AG04450 (cell line): ENCODE data around the gene OOSP4B. TPM values are rescaled to one million over a fixed set of nuclear protein-coding genes. Genes with fewer than 3 reads are reported as not detected.

Source experiments
- CTCF ChIA-PET: fragments of 300-600, 350-600 bp; formaldehyde crosslinking; extraction: SDS; loops from one replicate; lab custom pipeline; 2022; ENCODE audit warnings: antibody characterized with exemption, inconsistent platforms; lab: Charles Lee
- POLR2A ChIA-PET: fragments of 350-600 bp; formaldehyde crosslinking; extraction: SDS; loops from one replicate; lab custom pipeline; 2021; ENCODE audit warnings: antibody characterized with exemption, inconsistent platforms; lab: Yijun Ruan, JAX
- DNase-seq: peaks from one replicate; pipeline ENCODE4 v3.0.0-alpha.2; 2011; ENCODE audit warnings: low read depth, low spot score
- H3K27ac ChIP-seq: one replicate; pipeline ENCODE4 v1.5.1; 2012; ENCODE audit warnings: low read depth, low read length, control low read depth
- H3K27me3 ChIP-seq: one replicate; pipeline ENCODE4 v1.6.0; 2012; ENCODE audit warnings: low read length; ENCODE audit not compliant: control insufficient read depth, insufficient read depth
- H3K4me3 ChIP-seq: 2 replicates; pipeline ENCODE4 v1.5.1; 2011; ENCODE audit warnings: mild to moderate bottlenecking, low read depth, low read length, control low read depth
- H3K9me3 ChIP-seq: 2 replicates; pipeline ENCODE4 v1.5.1; 2012; ENCODE audit warnings: low read length; ENCODE audit not compliant: control insufficient read depth, insufficient read depth
- polyA plus RNA-seq: library from polyadenylated mRNA; depleted of rRNA; stranded (reverse); fragments of >200 nt; gene quantifications from 2 replicates; pipeline ENCODE4 v1.2.3, GENCODE V29; 2011
- TF ChIP-seq, protein P1 (sequence below): IDR thresholded peaks from 2 replicates; pipeline ENCODE4 v1.5.1; 2011; ENCODE audit warnings: low read depth, low read length, control low read depth, inconsistent platforms

OOSP4B gene
- polyA plus RNA-seq, 1 experiment = not detected

GRCh38 chr11:59983212-59983611 is 33.8 kb upstream of the OOSP4B start:
- no peaks in the 10 kb centered on the region for H3K27me3 ChIP-seq
- no peaks in the 10 kb centered on the region for H3K9me3 ChIP-seq
- POLR2A ChIA-PET = no interaction called here
- no peak overlapping the region for H3K4me3 ChIP-seq
- TF ChIP-seq, protein P1, sequence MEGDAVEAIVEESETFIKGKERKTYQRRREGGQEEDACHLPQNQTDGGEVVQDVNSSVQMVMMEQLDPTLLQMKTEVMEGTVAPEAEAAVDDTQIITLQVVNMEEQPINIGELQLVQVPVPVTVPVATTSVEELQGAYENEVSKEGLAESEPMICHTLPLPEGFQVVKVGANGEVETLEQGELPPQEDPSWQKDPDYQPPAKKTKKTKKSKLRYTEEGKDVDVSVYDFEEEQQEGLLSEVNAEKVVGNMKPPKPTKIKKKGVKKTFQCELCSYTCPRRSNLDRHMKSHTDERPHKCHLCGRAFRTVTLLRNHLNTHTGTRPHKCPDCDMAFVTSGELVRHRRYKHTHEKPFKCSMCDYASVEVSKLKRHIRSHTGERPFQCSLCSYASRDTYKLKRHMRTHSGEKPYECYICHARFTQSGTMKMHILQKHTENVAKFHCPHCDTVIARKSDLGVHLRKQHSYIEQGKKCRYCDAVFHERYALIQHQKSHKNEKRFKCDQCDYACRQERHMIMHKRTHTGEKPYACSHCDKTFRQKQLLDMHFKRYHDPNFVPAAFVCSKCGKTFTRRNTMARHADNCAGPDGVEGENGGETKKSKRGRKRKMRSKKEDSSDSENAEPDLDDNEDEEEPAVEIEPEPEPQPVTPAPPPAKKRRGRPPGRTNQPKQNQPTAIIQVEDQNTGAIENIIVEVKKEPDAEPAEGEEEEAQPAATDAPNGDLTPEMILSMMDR = no peak
- DNase-seq = no peak
- CTCF ChIA-PET = no interaction called here
- no peak overlapping the region for H3K27ac ChIP-seq

- no peak overlapping the region for H3K4me3 ChIP-seq
- no peak for DNase-seq
- POLR2A ChIA-PET = no interaction called here
- CTCF ChIA-PET = no interaction called here
- H3K27me3 ChIP-seq = no peaks in the 10 kb centered on the region
- H3K27ac ChIP-seq = no peak overlapping the region
- TF ChIP-seq, protein P1 = no peak
- H3K9me3 ChIP-seq = no peaks in the 10 kb centered on the region
Measured at GRCh38 chr11:59984368-59984767, 32.6 kb upstream of the OOSP4B start.

DNA sequence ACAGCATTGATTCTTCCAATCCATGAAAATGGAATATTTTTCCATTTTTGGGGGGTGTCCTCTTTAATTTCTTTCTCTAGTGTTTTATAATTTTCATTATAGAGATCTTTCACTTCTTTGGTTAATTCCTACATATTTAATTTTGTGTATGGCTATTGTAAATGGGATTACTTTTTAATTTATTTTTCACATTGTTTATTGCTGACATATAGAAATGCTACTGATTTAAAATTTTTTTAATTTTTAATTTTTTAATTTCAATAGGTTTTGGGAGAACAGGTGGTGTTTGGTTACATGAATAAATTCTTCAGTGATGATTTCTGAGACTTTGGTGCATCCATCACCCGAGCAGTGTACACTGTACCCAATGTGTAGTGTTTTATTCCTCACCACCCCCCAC is 26.6 kb upstream of the OOSP4B start:
- DNase-seq = no peak
- Histone ChIP-seq H3K27ac (no peak overlapping the region), H3K9me3 (no peaks in the 10 kb centered on the region), H3K27me3 (no peaks in the 10 kb centered on the region), H3K4me3 (no peak overlapping the region)
- TF ChIP-seq, protein P1 = no peak
- CTCF ChIA-PET = no interaction called here
- POLR2A ChIA-PET = no interaction called here

GRCh38 chr11:59992425-59992824 is 24.6 kb upstream of the OOSP4B start:
- POLR2A ChIA-PET = no interaction called here

GRCh38 chr11:59997800-59998199 is 19.2 kb upstream of the OOSP4B start:
- ChIA-PET POLR2A (no interaction called here), CTCF (no interaction called here)
- no peak for DNase-seq
- H3K9me3 ChIP-seq = no peaks in the 10 kb centered on the region
- TF ChIP-seq, protein P1 = no peak
- no peak overlapping the region for H3K4me3 ChIP-seq
- H3K27ac ChIP-seq = no peak overlapping the region
- H3K27me3 ChIP-seq = no peaks in the 10 kb centered on the region

More at GRCh38 chr11:59992425-59992824, 24.6 kb upstream of the OOSP4B start:
- TF ChIP-seq, protein P1 = no peak
- no peak overlapping the region for H3K27ac ChIP-seq
- DNase-seq = no peak
- H3K27me3 ChIP-seq = no peaks in the 10 kb centered on the region
- H3K9me3 ChIP-seq = no peaks in the 10 kb centered on the region
- no peak overlapping the region for H3K4me3 ChIP-seq
- CTCF ChIA-PET = no interaction called here
